HG03196 (cell line): ENCODE results near the gene BRD9.
"Not testable (repeated sequence)": the region's sequence is repeated elsewhere in the genome, so short reads cannot be mapped to it uniquely, and the experiment has no call there.

Source experiments
- ATAC-seq: cut with Tn5 transposase; IDR thresholded peaks from one replicate; pipeline ENCODE4 v1.9.1; 2021; ENCODE audit not compliant: unreplicated experiment

BRD9 gene

GRCh38 chr5:846602-847091 is 46.0 kb downstream of the BRD9 start:
- not testable (repeated sequence) for ATAC-seq

GRCh38 chr5:845676-846601 is 46.7 kb downstream of the BRD9 start:
- ATAC-seq = not testable (repeated sequence)

GRCh38 chr5:845031-845675 is 47.4 kb downstream of the BRD9 start:
- ATAC-seq = not testable (repeated sequence)

GRCh38 chr5:844426-844825 is 48.2 kb downstream of the BRD9 start:
- ATAC-seq = not testable (repeated sequence)

- not testable (repeated sequence) for ATAC-seq
These were observed 48.7 kb downstream of the BRD9 start for GRCh38 chr5:843926-844325.

- ATAC-seq = not testable (repeated sequence)
These were observed 49.2 kb downstream of the BRD9 start for GRCh38 chr5:843371-843770.

- ATAC-seq = not testable (repeated sequence)
These were observed 50.0 kb downstream of the BRD9 start for GRCh38 chr5:842402-843221.

GRCh38 chr5:841531-842401 is 50.8 kb downstream of the BRD9 start:
- not testable (repeated sequence) for ATAC-seq

- not testable (repeated sequence) for ATAC-seq
These were observed 51.6 kb downstream of the BRD9 start for GRCh38 chr5:840974-841435.

GRCh38 chr5:840118-840973 is 52.3 kb downstream of the BRD9 start:
- ATAC-seq = not testable (repeated sequence)

GRCh38 chr5:838431-838851 is 54.2 kb downstream of the BRD9 start:
- not testable (repeated sequence) for ATAC-seq

GRCh38 chr5:837621-838121 is 54.9 kb downstream of the BRD9 start:
- not testable (repeated sequence) for ATAC-seq

GRCh38 chr5:835933-836612 is 56.5 kb downstream of the BRD9 start:
- not testable (repeated sequence) for ATAC-seq

GRCh38 chr5:834013-834412 is 58.6 kb downstream of the BRD9 start:
- ATAC-seq = not testable (repeated sequence)

GRCh38 chr5:828194-828593 is 64.4 kb downstream of the BRD9 start:
- ATAC-seq = not testable (repeated sequence)

GRCh38 chr5:825544-825943 is 67.1 kb downstream of the BRD9 start:
- not testable (repeated sequence) for ATAC-seq

- ATAC-seq = no peak
These were observed 71.1 kb downstream of the BRD9 start for GRCh38 chr5:821504-821903.

- ATAC-seq = no peak
These were observed 72.4 kb downstream of the BRD9 start for GRCh38 chr5:820245-820644.
